Stimulated activated CD4-positive, alpha-beta T cell treated with anti-CD3 and anti-CD28 coated beads, Interleukin-1b, Interleukin-23, amount 100 ng/mL, for 24 hours (primary cell): ENCODE results near the gene GRAP.

Source experiments
- DNase-seq, 4 experiments: peaks; one replicate each; pipeline ENCODE4 v3.0.0-alpha.2; 2020; ENCODE audit warnings: low read depth in 4 of 4, low spot score in 1 of 4

The GRAP gene

DNA sequence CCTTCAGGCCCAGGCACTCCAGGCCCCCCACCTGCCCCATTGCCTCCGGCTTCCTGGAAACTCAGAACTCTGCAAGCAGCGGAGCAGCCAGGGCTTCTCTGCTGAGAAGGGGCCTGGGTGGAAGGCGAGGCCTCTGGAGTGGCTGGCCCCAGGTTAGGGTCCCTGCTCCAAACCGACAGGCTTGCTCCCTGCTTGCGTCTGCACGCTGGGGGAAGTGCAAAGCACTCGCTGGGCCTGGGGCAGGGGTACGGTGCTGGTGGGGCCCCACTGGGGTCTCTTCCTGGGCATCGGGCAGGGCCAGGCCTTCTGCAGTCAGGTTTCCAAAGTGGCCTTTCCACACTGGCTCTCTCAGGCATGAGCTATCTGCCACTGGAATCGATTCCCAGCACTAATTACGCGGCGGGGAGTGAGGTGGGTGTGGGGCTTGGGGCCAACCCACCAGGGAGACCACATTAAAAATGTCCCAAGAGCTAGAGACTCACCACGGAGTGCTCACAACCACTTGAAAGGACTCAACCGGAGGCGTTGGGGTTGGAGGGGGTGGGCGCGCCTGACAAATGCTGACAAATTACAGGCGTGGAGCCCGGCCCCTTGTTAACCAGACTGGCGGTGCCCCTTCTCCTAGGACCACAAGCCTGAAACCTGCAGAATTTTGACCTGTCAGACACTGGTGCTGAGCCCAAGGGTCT, 60.1 kb downstream of the GRAP start:
- DNase-seq: no peak

DNA sequence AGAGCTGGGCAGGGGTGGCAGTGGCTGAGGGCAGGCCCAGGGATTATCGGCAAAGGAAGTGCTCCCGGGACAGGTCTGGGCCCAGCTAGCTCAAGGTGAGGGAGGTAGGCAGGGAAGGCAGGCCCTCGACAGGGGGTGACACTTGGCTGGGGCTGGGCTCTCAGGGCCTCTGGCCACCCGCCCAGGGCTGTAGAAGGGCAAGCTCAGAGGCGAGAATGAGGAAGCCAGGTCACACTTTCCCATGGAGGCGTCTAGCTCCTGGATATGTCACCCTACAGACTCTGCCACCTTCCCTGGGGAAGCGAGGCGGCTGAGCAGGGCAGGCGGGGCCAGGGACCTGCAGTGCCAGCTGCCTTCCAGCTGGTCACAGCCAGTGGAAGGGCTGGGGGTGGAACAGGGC, 61.3 kb downstream of the GRAP start:
- DNase-seq: no peak

DNA sequence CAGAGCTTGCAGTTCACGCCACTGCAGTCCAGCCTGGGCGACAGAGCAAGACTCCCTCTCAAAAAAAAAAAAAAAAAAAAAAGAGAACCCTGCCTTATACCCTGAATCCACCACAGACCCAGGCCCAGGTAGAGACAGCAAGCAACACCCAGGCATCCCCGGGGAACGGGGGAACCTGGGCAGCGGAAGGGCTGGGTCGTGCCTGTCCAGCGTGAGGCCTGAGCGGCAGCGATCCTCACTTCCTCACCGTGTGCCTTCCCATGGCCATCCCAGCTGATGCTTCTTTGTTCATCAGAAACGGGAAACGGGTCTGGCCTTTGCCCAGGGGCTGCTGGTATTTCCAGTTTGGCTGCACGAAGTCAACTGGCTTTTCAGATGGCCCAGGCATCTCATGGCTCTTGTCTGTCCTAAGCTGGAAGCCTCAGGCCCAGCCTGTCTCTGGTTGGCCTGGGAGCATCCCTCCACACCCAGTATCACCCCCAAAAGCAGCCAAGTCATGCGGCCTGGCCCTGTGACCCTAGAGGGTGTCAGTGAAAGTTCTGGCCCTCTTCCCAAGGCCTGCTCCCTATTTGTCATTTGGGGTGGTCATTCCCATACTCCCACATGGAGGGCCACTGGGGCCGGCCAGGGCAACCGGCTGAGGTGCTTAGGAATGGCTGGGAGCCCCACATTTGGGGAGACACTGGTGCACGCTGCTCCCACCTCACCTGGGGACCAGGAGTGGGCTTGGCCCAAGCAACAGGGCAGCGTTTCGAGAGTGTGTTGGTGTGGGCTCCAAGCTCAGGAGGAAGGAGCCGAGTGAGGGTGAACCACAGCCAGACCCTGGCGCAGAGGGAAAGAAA, 62.3 kb downstream of the GRAP start:
- DNase-seq: no peak

DNA sequence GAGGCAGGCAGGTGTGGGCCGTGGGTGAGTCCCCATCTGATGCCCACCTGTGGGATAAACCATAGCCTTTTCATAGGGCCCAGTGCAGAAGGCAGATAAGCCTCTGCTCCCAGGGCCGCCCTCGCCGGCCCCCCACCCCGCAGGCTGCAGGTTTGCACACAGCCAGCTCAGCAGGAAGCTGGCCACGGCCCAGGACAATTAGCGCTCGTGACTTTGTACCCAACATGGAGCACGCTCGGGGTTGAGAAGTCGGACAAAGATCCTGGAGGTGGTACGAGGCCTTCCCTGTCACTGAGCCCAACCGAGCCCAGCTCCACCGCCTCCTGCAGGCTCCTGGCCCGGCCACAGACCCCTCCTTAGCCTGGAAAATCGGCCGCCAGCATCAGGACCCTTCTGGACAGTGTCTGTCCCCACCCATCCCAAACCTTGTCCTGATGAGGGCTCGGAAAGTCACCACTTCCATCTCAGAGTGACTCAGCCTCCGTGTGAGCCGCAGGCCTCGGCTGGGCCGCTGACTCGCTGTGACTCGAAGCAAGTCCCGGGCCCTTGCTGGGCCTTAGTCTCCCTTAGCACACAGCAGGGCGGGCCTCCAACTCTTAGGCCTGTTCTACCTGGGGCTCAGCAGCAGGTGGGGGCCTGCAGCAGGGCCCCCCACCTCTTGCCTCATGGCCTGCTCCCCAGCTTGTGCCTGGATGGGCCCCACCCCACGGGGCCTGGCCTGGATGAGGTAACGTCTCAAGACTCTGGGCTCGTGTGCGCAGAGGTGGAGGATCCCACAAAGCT, 64.9 kb downstream of the GRAP start:
- no peak for DNase-seq

DNA sequence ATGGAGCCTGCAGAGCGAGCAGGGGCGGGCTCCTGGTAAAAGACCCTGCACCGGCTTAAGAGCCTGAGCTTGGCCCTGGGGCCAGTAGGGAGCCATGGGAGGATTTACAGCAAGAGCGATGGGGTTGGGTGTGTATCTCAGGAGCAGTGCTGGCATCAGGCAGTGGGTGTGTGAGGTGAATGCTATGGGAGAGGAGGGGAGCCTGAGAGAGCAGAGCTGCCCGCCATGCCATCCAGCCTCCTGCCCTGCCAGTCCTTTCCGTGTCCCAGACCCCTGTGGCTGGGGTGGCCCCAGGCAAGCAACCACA, 65.5 kb downstream of the GRAP start:
- DNase-seq: no peak

DNA sequence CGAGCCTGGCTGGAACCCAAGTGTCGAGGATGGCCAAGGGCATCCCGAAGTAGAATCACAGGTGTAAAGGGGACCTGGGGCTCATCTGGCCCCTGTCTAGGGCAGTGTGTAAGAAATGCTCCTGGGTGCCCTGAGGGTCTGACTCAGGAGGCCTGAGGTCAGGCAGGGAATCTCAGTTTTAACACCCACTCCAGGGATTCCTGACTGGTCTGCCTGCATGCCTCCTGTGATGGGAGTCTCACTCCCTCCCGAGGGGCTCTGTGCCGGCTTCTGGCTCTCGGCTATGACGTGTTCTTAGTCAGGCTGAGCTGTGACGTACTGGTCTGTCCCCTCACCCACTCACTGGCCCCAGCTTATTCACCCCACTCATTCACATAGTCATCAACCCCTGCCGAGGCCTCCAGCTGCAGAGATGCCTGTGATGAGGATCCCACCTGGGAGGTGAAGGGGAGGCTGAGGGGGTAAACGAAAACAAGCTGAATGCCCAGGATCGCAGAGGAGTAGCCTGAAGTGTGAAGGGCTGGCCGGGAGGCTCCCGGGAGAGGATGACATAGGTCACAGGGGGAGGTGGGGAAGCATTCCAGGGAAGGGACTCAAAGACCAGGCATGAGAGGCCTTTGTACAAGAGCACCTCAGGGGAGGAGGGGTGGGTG, 65.9 kb downstream of the GRAP start:
- DNase-seq: no peak

DNA sequence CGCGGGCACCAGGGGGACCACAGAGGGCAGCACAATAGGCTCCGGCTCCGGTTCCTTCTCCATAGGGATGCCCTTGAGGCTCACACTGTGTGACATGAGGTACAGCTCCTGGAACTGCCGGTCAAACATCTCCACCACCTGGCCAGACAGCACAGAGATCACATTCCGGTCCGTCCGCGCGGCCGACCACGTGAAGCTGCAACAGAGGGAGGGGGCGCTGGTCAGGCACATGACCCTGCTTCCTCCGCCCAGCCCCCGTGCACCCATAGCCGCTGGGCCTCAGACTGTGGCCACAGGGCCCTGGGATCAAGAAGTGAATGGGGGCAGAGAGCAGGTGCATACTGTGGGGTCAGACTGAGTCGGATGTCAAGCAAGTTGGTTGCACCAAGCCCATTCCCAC, 68.1 kb downstream of the GRAP start:
- no peak for DNase-seq

DNA sequence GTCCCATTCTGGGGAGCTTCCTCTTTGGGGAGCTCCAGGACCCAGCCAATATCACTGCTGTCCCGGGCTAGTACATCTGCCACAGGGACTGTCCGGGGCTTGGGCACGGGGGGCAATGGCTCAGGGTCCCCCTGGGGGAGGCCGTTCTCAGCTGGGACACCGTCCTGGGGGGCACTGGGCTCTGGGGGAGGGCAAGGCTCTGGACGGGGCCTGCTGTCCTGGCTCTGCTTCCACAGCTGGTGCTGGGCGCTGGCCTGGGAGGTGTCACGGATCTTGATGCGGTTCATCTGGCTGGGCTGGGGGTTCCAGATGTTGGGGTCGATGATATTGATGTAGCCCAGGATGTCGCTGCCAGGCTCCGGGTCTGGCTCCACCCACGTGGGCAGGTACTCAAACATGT, 68.7 kb downstream of the GRAP start:
- no peak for DNase-seq

DNA sequence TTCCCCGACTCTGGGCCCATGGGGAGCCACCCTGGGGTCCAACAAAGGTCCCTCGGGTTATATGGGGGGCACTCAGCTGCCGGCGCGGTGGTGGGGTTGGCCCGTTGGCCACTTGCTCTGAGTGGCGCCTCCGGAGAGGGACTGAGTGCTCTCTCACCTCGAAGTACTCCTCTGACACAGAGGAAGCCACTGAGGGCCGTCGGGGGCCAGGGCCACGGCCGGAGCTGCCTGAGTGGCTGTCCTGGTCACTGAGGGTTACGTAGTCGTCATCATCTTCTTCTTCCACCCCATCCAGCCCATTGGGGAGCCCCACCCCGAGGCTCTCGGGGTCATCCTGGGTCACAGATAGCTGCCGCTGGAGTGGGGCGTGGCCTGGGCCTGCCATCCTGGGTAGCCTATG, 69.1 kb downstream of the GRAP start:
- DNase-seq: no peak

DNA sequence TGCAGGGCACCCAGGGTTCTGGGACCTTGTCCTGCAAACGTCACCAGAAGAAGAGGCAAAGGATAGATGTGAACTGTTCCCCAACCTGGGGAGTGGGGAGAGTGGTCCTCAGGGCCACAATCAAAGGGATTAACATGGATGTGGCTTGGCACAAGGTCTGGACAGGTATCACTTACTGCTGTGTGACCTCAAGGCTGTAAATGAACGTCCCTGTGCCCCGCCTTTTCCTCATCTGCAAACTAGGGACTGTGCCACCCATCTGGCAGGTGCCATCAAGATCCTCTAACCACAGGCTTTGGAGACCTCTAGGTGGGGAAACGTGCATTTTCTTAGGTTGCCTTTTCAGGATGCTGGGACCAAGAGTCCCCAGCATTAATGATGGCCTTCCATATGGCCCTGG, 69.7 kb downstream of the GRAP start:
- DNase-seq: no peak

DNA sequence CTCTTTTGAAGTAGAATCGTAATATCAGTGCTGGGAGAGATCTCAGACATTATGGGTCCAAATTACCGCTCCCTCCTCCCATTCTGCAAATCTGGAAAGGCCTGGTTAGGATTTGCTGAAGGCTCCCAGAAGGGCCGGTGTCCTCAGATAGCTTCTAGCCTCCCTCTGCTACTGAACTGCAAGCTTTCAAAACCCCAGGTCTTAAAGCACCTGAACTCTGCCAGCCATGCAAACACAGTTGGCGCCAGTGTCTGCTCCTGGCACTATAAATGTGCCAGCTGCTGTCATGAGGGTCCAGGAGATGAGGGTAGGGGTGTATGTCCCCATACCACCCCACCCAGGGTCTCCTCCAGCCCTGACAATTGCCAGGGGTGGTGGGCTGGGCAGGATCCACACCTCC, 70.6 kb downstream of the GRAP start:
- DNase-seq: no peak

DNA sequence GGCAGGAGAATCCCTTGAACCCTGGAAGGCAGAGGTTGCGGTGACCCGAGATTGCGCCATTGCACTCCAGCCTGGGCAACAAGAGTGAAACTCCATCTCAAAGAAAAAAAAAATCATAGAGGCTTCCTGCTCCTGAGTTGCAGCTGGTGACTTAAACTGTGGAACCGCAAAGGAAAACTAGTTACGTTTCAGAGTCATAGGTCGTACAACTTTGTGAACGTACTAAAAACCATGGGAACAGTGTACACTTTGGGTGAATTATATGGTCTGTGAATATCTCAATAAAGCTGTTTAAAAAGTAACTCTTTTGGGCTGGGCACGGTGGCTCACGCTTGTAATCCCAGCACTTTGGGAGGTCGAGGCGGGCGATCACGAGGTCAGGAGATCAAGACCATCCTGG, 71.2 kb downstream of the GRAP start:
- no peak for DNase-seq

DNA sequence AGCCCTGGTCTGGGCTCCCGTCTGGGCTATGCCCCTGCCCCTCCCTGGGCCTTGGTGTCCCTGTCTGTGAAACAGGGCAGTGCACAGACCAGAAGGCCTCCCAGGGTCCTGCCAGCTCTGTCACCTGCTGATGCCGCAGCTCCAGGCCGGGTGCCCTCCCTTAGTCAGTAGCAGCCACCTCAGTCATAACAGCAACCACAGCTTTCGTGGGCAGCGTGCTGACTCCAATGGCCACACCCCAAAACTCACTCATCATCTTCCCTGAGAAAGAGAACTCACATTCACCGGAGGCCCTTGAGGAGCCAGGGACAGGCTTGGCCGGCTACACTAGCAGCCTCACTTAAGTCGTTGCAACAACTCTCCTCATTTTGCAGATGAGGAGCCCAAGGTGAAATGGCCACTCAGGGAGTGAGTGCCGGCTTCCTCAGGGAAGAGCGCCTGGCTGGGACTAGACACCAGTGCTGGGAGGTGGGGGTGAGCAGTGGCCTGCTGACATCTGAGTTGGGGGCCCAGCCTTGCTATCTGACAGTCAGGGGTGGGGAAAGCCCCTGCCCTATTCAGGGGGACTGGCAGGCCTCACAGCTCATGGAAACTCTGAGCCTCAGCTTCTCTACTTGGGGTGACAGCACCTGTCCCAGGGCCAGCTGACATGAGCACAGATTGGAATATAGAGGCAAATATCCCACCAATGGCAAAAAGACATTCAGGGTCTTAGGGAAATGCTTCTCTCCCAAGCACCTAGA, 72.2 kb downstream of the GRAP start:
- DNase-seq: peak in 1 of 4 experiments; percentile 30

DNA sequence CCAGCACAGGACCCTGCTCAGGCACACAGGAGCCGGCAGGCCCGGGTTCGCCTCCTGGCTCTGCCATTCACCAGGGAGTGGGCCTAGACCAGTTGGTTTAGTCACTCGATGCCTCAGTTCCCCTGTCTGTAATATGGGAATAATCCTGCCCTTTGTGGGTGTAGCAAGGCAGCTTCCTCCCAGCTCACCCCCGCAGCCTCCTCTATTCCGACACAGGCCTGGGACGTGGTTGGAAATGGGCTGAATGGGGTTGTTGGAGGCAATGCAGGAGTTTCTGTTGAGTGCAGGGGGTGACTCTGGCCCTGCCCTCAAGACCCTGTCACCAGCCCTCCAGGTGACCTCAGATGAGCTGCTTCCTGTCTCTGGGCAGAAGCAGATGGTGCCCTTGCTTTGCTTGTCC, 75.0 kb downstream of the GRAP start:
- DNase-seq: no peak
